DND-41 (cell line): ENCODE measurements around the gene TP53BP1.

Experiments
- CTCF ChIP-seq: IDR thresholded peaks from 2 replicates; pipeline ENCODE4 v1.5.1; 2012; ENCODE audit warnings: borderline replicate concordance, low read length, moderate library complexity, mild to moderate bottlenecking; ENCODE audit not compliant: poor library complexity, severe bottlenecking; ENCODE audit errors: extremely low read depth
- EZH2 ChIP-seq: IDR thresholded peaks from 3 replicates; pipeline ENCODE4 v1.6.1; 2012; ENCODE audit warnings: borderline replicate concordance, low read depth, mild to moderate bottlenecking, moderate library complexity, low read length, inconsistent platforms; ENCODE audit not compliant: severe bottlenecking

GRCh38 chr15:43514241-43515057 is 21.5 kb upstream of the TP53BP1 start:
- TF ChIP-seq CTCF (peak; percentile 56), EZH2 (no peak)
